H9 (cell line): ENCODE data around the gene WIPF2. TPM values are rescaled to one million over a fixed set of nuclear protein-coding genes. Genes with fewer than 3 reads are reported as not detected.

Experiments
- DNase-seq: peaks from one replicate; pipeline ENCODE4 v3.0.0-alpha.2; 2017
- H2AFZ ChIP-seq: one replicate; pipeline ENCODE4 v1.6.1; 2013; ENCODE audit warnings: mild to moderate bottlenecking, low read length, control low read depth, moderate library complexity
- H2AK5ac ChIP-seq: 2 replicates; pipeline ENCODE4 v1.6.1; 2013; ENCODE audit warnings: low read length, control low read depth, mixed read lengths; ENCODE audit not compliant: insufficient read length
- H2BK120ac ChIP-seq: one replicate; pipeline ENCODE4 v1.6.1; 2013; ENCODE audit warnings: low read depth, mild to moderate bottlenecking, low read length, control low read depth, inconsistent platforms; ENCODE audit not compliant: poor library complexity, severe bottlenecking
- H2BK12ac ChIP-seq: 2 replicates; pipeline ENCODE4 v1.6.1; 2013; ENCODE audit warnings: low read length, control low read depth, mixed read lengths, low read depth; ENCODE audit not compliant: insufficient read length
- H2BK15ac ChIP-seq: 2 replicates; pipeline ENCODE4 v1.6.1; 2013; ENCODE audit warnings: low read depth, low read length, control low read depth
- H2BK20ac ChIP-seq: one replicate; pipeline ENCODE4 v1.6.1; 2013; ENCODE audit warnings: low read depth, mild to moderate bottlenecking, low read length, control low read depth, inconsistent platforms; ENCODE audit not compliant: poor library complexity, severe bottlenecking
- H2BK5ac ChIP-seq: 2 replicates; pipeline ENCODE4 v1.6.1; 2013; ENCODE audit warnings: low read length, control low read depth, mixed read lengths; ENCODE audit not compliant: insufficient read length
- H3K14ac ChIP-seq: 2 replicates; pipeline ENCODE4 v1.6.1; 2013; ENCODE audit warnings: low read length, control low read depth; ENCODE audit not compliant: insufficient read depth
- H3K18ac ChIP-seq: 2 replicates; pipeline ENCODE4 v1.6.1; 2013; ENCODE audit warnings: low read depth, mild to moderate bottlenecking, mixed read lengths, low read length, control low read depth; ENCODE audit not compliant: insufficient read length
- H3K23ac ChIP-seq: 2 replicates; pipeline ENCODE4 v1.6.1; 2013; ENCODE audit warnings: low read length, control low read depth, mixed read lengths, low read depth; ENCODE audit not compliant: insufficient read length
- H3K23me2 ChIP-seq: 2 replicates; pipeline ENCODE4 v1.6.1; 2013; ENCODE audit warnings: low read depth, mild to moderate bottlenecking, mixed read lengths, low read length, control low read depth; ENCODE audit not compliant: insufficient read length, poor library complexity, severe bottlenecking
- H3K27ac ChIP-seq: 2 replicates; pipeline ENCODE4 v1.5.1; 2013; ENCODE audit warnings: low read length, control low read depth, mixed read lengths, low read depth; ENCODE audit not compliant: insufficient read length
- H3K27me3 ChIP-seq: 2 replicates; pipeline ENCODE4 v1.6.1; 2013; ENCODE audit warnings: low read length, control low read depth, inconsistent platforms; ENCODE audit not compliant: insufficient read depth
- H3K4ac ChIP-seq: 2 replicates; pipeline ENCODE4 v1.6.1; 2013; ENCODE audit warnings: low read depth, mild to moderate bottlenecking, control low read depth, inconsistent platforms, low read length, moderate library complexity
- H3K4me1 ChIP-seq: 2 replicates; pipeline ENCODE4 v1.6.1; 2013; ENCODE audit warnings: low read length, control low read depth, inconsistent platforms; ENCODE audit not compliant: insufficient read depth
- H3K4me2 ChIP-seq: 2 replicates; pipeline ENCODE4 v1.6.1; 2013; ENCODE audit warnings: low read length, control low read depth, mixed read lengths; ENCODE audit not compliant: insufficient read length, insufficient read depth
- H3K56ac ChIP-seq: 2 replicates; pipeline ENCODE4 v1.6.1; 2013; ENCODE audit warnings: low read depth, mild to moderate bottlenecking, mixed read lengths, low read length, control low read depth; ENCODE audit not compliant: insufficient read length
- H3K79me1 ChIP-seq: 2 replicates; pipeline ENCODE4 v1.6.1; 2013; ENCODE audit warnings: low read depth, mild to moderate bottlenecking, moderate library complexity, low read length, control low read depth, inconsistent platforms; ENCODE audit not compliant: insufficient read depth, poor library complexity, severe bottlenecking
- H3K79me2 ChIP-seq: 2 replicates; pipeline ENCODE4 v1.6.1; 2013; ENCODE audit warnings: low read length, control low read depth, inconsistent platforms; ENCODE audit not compliant: insufficient read depth
- H3K9ac ChIP-seq: 2 replicates; pipeline ENCODE4 v1.6.1; 2013; ENCODE audit warnings: low read length, control low read depth, mixed read lengths; ENCODE audit not compliant: insufficient read length; ENCODE audit errors: extremely low read depth
- H3K9me3 ChIP-seq: one replicate; pipeline ENCODE4 v1.6.1; 2013; ENCODE audit warnings: low read depth, low read length, inconsistent platforms; ENCODE audit not compliant: control insufficient read depth
- H3T11ph ChIP-seq: one replicate; pipeline ENCODE4 v1.6.1; 2013; ENCODE audit warnings: mild to moderate bottlenecking, low read length, control low read depth, inconsistent platforms
- H4K20me1 ChIP-seq: one replicate; pipeline ENCODE4 v1.6.1; 2013; ENCODE audit not compliant: control insufficient read depth, insufficient read length, insufficient read depth
- H4K5ac ChIP-seq: 2 replicates; pipeline ENCODE4 v1.6.1; 2013; ENCODE audit warnings: low read depth, mild to moderate bottlenecking, mixed read lengths, low read length, control low read depth; ENCODE audit not compliant: insufficient read length
- H4K8ac ChIP-seq: replicated peaks from 2 replicates; pipeline ENCODE4 v1.6.1; 2013; ENCODE audit warnings: low read length, control low read depth, mixed read lengths, low read depth; ENCODE audit not compliant: insufficient read length
- H4K91ac ChIP-seq: 2 replicates; pipeline ENCODE4 v1.6.1; 2013; ENCODE audit warnings: low read depth, mild to moderate bottlenecking, moderate library complexity, mixed read lengths, low read length, control low read depth; ENCODE audit not compliant: insufficient read length
- H3K27ac Mint-ChIP-seq, 3 experiments: 2 replicates in 2 of 3; 3 replicates in 1 of 3; pipeline ENCODE4 v1.8.0; 2020 to 2021; ENCODE audit warnings: mixed read lengths in 3 of 3, mild to moderate bottlenecking in 1 of 3, moderate library complexity in 1 of 3
- H3K27me3 Mint-ChIP-seq: 2 replicates; pipeline ENCODE4 v1.8.0; 2021; ENCODE audit warnings: low read depth, mild to moderate bottlenecking, moderate library complexity, mixed read lengths
- H3K36me3 Mint-ChIP-seq, 3 experiments: 2 replicates in 2 of 3; 3 replicates in 1 of 3; pipeline ENCODE4 v1.8.0; 2020 to 2021; ENCODE audit warnings: low read depth in 3 of 3, mixed read lengths in 3 of 3; ENCODE audit not compliant: insufficient read depth in 1 of 3
- H3K4me1 Mint-ChIP-seq, 2 experiments: 2 replicates each; pipeline ENCODE4 v1.8.0; 2020; ENCODE audit warnings: mixed read lengths in 2 of 2
- H3K4me3 Mint-ChIP-seq, 2 experiments: 2 replicates in 1 of 2; 3 replicates in 1 of 2; pipeline ENCODE4 v1.8.0; 2020 to 2021; ENCODE audit warnings: mild to moderate bottlenecking in 2 of 2, mixed read lengths in 2 of 2, moderate library complexity in 1 of 2
- H3K9me3 Mint-ChIP-seq, 2 experiments: 2 replicates in 1 of 2; 3 replicates in 1 of 2; pipeline ENCODE4 v1.8.0; 2020; ENCODE audit warnings: mild to moderate bottlenecking in 2 of 2, mixed read lengths in 2 of 2, moderate library complexity in 1 of 2
- WGBS: extraction: QIAGEN DNeasy Blood & Tissue Kit; methylation state at CpG from one replicate; pipeline ENCODE4 v1.1.7; 2013; ENCODE audit warnings: missing lambda C conversion rate, low lambda C conversion rate, mixed read lengths; ENCODE audit not compliant: insufficient read length; ENCODE audit errors: extremely low coverage; 5-methylcytosine and 5-hydroxymethylcytosine counted together
- total RNA-seq: library from RNA; stranded (reverse); gene quantifications from 2 replicates; pipeline ENCODE4 v1.2.1, GENCODE V29; 2021
- TF ChIP-seq, protein P1 (sequence below): fragments of 200-600 bp; sonication (generic); conservative IDR thresholded peaks from 3 replicates; pipeline ENCODE4 v1.8.0; 2021; ENCODE audit warnings: antibody characterized with exemption, mild to moderate bottlenecking

The WIPF2 gene
- total RNA-seq, 1 experiment from 2014 or later, result 24.2 TPM

GRCh38 chr17:40173778-40174135 lies 45.3 kb upstream of the WIPF2 start:
- WGBS, result no CpG with 5 or more reads among the region's 3 CpGs
- Histone ChIP-seq H3K23ac (no peak overlapping the region), H4K91ac (no peak overlapping the region), H2BK120ac (no peak overlapping the region), H3K23me2 (no peaks in the 10 kb centered on the region), H2BK12ac (no peak overlapping the region), H3T11ph (no peak overlapping the region), H2BK15ac (no peak overlapping the region), H2BK20ac (no peak overlapping the region), H3K4ac (no peak overlapping the region), H3K79me2 (no peaks in the 10 kb centered on the region), H4K8ac (no peak overlapping the region), H3K14ac (no peak overlapping the region), H3K18ac (no peak overlapping the region), H4K20me1 (peaks cover 2% of the 10 kb centered on the region), H3K56ac (no peak overlapping the region), H3K9ac (no peak overlapping the region), H3K4me2 (no peak overlapping the region), H3K79me1 (no peaks in the 10 kb centered on the region), H2AFZ (no peak overlapping the region), H2BK5ac (no peak overlapping the region), H3K27me3 (no peaks in the 10 kb centered on the region; the same call in 1 of the 2 replicates), H2AK5ac (no peak overlapping the region), H3K9me3 (no peaks in the 10 kb centered on the region), H4K5ac (no peak overlapping the region), H3K4me1 (peaks cover 5% of the 10 kb centered on the region; the same call in 1 of the 2 replicates), H3K27ac (no peak overlapping the region)
- no peak for DNase-seq
- H3K9me3 Mint-ChIP-seq, result no peaks in the 10 kb centered on the region
- peaks cover 16 to 21% of the 10 kb centered on the region in 2 experiments for H3K4me1 Mint-ChIP-seq
- no peak overlapping the region for H3K4me3 Mint-ChIP-seq
- TF ChIP-seq, protein P1, sequence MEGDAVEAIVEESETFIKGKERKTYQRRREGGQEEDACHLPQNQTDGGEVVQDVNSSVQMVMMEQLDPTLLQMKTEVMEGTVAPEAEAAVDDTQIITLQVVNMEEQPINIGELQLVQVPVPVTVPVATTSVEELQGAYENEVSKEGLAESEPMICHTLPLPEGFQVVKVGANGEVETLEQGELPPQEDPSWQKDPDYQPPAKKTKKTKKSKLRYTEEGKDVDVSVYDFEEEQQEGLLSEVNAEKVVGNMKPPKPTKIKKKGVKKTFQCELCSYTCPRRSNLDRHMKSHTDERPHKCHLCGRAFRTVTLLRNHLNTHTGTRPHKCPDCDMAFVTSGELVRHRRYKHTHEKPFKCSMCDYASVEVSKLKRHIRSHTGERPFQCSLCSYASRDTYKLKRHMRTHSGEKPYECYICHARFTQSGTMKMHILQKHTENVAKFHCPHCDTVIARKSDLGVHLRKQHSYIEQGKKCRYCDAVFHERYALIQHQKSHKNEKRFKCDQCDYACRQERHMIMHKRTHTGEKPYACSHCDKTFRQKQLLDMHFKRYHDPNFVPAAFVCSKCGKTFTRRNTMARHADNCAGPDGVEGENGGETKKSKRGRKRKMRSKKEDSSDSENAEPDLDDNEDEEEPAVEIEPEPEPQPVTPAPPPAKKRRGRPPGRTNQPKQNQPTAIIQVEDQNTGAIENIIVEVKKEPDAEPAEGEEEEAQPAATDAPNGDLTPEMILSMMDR, result no peak
- no peaks in the 10 kb centered on the region; the same call in 1 of the 2 replicates for H3K27me3 Mint-ChIP-seq
- H3K36me3 Mint-ChIP-seq, result peaks cover 41 to 67% (median 64%) of the 10 kb centered on the region in 3 experiments
- H3K27ac Mint-ChIP-seq, result 0 out of 7 replicates have a peak overlapping the region, but pooled peaks of 1 of the 3 experiments have one; percentile 7
